Fibroblast of skin of left biceps (primary cell): ENCODE data around the gene TXNL4A.

Experiments
- DNase-seq, 2 experiments: peaks; one replicate each; pipeline ENCODE4 v3.0.0-alpha.2; 2013; ENCODE audit warnings: low read depth in 2 of 2

TXNL4A gene

DNA sequence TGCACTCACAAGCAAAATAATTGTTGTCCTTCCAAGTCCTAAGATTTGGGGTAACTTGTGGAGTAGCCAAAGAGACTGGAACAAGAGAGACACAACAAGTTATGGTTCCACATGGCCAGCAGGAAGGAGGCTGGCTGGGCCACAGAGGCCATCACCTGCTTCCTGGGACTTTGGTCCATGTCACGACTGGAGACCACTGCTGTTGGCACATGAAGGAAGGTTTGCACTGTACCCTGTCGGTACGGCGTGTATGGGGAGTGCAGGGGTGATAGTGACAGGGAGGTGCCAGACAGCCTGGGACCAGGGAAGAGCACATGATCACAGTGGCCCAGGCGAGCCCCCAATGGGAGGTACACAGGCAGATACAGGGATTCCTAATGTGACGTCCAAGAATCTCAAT is 52.4 kb downstream of the TXNL4A start:
- no peak for DNase-seq

- no peak for DNase-seq
Measured at GRCh38 chr18:79935499-79935898, 52.9 kb downstream of the TXNL4A start.

DNA sequence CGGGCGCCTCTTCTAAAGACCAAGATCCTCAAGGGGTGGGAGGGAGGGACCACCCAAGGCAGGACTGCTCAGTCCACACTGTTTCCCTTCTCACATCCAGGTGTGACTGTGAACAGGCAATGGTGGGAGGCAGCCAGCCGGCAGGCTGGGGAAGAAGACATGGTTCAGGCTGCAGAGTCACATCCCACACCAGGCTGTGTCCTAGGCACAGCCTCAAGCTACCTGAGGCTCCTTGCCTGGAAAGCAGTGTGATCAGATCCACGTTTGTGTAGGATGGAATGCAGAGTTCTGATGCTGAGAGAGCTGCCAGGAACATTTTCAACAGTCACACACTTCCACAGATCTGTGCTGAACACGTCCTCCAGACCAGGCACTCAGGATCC is 53.3 kb downstream of the TXNL4A start:
- no peak for DNase-seq

DNA sequence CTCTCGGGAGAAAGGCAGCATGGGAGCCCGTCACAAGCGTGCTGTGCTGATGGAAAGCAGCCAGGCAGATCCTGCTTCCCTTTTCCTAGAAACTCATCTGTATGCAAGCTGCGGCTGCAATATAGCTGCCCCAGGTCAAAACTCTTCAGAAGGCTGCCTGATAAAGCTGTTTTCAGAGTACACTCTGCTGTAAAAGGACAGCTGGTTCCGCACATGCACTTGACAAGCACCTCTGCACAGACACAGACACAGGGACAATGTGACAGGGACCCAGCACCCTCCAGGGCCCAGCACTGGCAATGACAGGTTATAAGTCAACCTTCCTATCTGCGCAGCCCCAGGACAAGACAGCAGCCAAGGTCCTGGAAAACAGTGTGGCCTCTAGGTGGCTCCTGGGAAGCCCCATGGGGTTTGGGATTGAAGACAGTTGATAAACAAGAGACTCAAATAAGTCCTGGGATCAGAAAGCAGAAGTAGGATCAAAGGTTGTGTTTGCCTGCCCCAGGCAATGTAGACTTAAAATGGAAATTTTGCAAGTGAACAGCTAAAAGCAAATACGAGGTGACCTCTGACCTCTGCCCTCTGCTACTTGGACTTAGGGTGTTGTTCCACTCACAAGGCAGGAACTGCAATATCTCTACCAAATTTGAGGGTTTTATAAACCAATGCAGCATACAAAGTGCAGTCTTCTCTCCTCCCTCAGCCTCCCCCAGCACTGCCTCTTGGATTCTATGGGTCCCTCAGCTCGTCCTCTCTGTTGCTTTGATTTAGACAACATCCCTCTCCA is 53.9 kb downstream of the TXNL4A start:
- DNase-seq, result no peak

- DNase-seq, result peak; percentile 43 to 45
Measured at GRCh38 chr18:79933765-79934164, 54.6 kb downstream of the TXNL4A start.

DNA sequence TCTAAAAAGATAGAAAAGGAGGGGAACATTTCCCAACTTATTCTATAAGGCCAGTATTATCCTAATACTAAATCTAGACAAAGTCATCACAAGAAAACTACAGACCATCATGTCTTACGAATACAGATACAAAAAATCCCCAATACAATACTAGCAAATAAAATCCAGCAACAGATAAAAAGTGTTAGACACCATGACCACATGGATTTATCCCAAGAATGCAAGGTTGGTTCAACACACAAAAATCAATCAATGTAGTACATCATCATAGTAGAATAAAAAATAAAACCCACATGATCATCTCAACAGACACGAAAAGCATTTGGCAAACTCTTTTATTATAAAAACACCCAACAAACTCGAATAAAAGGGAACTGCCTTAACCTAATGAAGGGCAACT is 55.5 kb downstream of the TXNL4A start:
- DNase-seq, result no peak

GRCh38 chr18:79931475-79931874 is 56.9 kb downstream of the TXNL4A start:
- no peak for DNase-seq

DNA sequence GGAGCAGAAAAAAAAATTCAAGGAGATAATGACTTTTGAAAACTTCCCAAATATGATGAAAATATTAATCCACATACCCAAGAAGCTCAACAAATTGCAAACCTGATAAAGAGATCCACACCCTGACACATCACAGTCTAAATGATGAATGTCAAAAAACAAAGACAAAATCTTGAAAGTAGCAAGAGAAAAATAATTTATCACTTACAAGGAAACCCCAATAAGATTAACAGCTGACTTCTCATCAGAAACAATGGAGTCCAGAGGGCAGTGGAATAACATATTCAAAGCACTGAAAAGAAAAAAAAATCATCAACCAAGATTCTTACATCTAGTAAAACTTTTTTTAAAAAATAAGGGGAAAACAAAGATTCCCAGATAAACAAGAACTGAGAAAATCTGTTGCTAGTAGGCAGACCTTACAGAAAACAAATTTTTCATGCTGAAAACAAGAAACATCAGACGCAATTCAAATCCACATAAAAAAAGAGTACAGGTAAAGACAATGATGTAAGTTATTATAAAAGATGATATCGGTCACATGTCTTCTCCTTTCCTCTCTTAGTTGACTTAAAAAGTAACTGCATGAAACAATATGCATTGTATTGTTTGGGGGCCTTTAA is 58.2 kb downstream of the TXNL4A start:
- DNase-seq, result no peak

GRCh38 chr18:79928563-79928960 is 59.8 kb downstream of the TXNL4A start:
- DNase-seq, result no peak

DNA sequence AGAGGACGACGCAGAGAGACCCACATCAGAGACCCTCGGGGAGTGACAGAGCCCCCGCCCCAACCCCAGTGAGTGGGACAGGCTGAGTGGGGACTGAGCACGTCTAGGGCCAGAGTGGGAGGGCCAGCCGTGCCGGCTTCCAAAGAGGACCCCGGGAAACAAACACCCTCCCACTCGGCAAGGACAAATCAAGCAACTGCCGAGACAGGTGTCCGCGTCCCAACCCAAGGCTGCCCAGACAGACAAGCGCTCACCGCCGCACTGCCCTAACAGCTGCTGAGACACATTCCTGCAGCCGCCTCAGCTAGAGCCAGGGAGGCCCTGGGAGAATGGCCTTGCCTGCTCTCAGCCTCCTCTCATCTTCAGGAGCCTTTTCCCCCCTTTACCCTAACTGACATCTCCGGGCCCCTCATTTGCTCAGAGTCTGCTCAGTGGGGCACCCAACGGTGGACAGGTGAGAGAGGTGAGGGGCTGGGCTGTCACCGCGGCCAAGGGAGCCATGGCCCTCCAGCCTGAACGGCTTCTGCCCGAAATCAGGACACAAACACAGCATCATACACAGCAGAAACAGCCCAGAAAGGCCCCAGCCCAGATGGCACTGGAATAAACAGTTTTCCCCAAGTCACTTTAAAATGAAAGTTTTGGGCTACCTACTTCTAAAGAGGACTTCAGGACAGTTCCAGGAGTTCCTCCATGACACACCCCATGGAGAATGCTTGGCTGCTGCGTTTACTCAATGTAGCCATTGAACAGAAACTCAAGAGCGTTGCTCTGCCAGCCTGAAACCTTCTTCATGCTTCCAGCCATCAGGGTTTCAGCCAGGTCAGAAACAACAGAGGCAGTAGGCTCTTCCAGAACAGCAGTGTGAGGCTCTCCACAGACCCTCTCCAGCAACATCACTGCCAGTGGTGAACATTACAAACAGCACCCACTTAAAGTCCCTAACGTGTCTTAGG is 60.5 kb downstream of the TXNL4A start:
- no peak for DNase-seq

DNA sequence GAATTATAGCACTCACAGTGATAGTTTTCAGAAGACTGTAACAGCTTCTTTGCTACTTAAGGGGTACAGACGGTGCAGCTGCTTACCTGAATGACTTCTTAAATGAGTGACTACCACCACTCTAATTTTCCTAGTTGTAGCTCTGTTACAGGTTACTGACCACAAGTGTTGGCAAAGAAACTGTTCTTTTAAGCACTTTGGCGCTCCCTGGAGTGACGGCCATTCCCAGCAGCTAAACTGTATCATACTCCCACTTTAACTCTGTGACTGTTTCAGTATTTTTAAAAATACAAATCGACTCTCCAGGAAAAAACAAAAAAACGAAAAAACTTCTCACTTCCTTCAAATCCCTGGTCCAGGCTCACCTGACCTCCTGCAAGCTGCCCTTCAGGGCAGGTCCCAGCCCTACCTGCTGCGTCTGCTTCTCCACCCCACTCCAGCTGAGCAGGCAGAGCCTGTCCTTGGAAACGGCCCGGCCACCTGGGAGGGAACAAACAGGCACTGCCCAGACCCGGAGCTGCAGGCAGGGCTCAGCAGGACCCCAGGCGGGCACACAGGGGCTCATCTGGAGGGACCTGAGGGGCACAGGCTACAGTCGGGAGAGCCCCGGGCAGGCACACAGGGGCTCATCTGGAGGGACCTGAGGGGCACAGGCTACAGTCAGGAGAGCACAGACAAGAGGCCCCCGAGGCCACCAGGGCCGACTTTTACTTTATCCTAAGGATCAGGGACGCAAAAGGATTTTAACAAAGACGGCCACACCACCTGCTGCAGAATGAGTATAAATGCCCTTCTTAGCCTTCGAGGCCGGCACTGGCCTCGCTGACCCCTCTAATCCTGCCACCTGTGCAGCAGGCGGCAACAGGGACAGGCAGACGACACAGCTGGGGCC is 61.4 kb downstream of the TXNL4A start:
- no peak for DNase-seq

GRCh38 chr18:79926306-79926705 is 62.1 kb downstream of the TXNL4A start:
- no peak for DNase-seq

GRCh38 chr18:79924814-79925731 is 63.3 kb downstream of the TXNL4A start:
- no peak for DNase-seq

DNA sequence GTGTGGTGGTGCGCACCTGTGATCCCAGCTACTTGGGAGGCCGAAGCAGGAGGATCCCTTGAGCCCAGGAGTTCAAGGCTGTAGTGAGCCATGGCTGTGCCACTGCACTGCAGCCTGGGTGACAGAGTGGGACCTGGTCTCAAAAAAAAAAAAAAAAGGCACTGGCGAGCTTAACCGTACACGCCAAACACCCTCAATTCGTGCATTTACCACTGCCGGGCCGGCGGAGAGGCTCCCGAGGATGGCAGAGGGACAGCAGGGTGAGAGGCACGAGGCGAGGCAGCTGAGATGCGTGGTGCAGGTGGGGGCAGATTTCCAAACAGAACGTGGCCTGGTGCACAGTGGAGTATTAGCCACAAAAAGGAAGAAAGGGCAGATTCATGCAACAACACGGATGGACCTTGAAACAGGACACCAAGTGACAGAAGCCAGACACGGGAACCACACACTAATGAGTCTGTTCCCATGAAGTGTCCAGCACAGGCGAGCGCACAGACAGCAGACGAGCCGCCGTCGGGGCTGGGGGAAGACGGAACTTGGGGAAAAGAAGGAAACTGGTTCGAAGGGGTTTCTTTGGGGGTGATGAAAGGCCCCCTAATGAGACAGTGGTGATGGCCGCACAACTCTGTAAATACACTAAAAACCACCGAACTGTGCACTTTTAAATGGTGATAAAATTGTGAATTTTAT is 64.3 kb downstream of the TXNL4A start:
- no peak for DNase-seq

DNA sequence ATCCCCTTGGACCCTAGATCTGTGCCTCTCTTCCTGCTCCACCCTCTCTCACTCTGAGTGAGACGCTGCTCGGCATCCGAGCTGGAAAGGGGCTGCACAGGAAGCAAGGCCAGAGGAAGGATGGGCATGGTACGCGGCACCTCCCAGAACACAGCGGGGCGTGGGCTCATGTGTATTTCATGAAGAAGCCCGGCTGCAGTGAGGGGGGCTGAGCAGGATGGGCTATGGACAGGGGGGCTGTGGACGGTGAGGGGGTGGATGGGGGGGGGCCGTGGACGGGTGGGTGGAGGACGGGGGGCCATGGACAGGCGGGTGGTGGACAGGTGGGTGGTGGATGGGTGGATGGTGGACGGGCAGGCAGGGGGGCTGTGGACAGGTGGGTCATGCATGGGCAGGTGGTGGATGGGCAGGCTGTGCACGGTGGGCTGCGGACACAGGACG is 65.4 kb downstream of the TXNL4A start:
- DNase-seq, result no peak

DNA sequence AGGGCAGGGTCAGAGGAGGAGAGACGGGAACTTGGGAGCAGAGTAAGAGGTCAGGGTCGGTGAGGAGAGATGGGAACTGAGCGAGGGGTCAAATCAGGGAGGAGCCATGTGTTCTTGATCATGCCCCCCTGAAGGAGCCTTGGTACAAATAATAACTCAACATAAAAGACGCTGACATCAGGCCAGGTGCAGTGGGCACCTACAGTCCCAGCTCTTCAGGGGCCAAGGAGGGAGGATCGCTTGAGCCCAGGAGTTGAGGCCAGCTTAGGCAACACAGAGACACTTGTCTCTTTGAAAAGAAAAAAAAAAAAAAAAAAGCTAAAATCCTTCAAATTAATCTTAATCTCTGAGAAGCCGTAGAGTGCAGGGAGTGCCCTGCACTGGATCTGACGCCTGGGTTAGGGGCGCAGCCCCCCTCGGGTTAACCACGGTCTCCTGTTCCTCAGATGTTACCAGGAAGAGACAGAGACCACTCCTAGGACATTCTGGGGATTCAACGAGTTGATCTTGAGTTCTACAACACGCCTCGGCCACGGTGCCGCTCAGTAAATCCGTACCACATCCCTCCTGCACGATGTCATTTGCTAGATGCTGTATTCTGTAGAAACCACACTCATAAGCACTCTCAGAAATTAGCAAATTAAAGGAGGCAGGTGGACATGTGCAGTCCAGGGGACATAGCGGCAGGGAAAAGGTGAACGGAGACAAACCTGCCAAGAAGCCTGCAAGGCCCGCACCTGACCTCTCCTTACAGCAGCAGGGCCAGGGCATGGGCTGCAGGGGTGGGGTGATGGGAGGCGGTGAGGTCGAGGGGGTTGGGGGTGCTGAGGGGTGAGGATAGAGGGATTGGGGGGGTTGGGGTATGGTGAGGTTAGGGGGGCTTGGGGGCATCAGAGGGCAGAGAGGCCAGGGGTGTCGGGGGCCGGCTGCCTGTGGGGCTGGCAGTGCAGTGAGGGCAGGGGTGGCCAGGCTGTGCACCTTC is 66.1 kb downstream of the TXNL4A start:
- DNase-seq, result no peak
